Measurements from ENCODE around the gene GLIS1.

- TF ChIP-seq CTCF (IDR thresholded peaks at IDR 0.05; ENCODE audit: low read depth, low read length, poor library complexity, severe bottlenecking) (no peak), EZH2phosphoT487 (IDR thresholded peaks at IDR 0.05; ENCODE audit: borderline replicate concordance, low read length) (no peak)
Measured at GRCh38 chr1:53680868-53681267, 58.1 kb downstream of the GLIS1 start.

All from DOHH2 (cell line).